NT2/D1 (cell line): Measurements from ENCODE around the gene RORC.
"Not testable (repeated sequence)": the region's sequence is repeated elsewhere in the genome, so short reads cannot be mapped to it uniquely, and the experiment has no call there.

Experiments
- DNase-seq: peaks from one replicate; pipeline ENCODE4 v3.0.0-alpha.2; 2011; ENCODE audit warnings: low read depth, low spot score
- H3K27me3 ChIP-seq: 2 replicates; pipeline ENCODE4 v1.6.0; 2011; ENCODE audit warnings: mild to moderate bottlenecking; ENCODE audit not compliant: insufficient read length, insufficient read depth
- H3K36me3 ChIP-seq: 2 replicates; pipeline ENCODE4 v1.6.1; 2011; ENCODE audit warnings: mild to moderate bottlenecking, low read length, mixed read lengths; ENCODE audit not compliant: insufficient read depth, insufficient read length
- H3K4me1 ChIP-seq: 2 replicates; pipeline ENCODE4 v1.5.1; 2011; ENCODE audit not compliant: insufficient read depth, insufficient read length
- H3K4me3 ChIP-seq: 2 replicates; pipeline ENCODE4 v1.5.1; 2011; ENCODE audit warnings: low read depth; ENCODE audit not compliant: insufficient read length
- H3K9ac ChIP-seq: 2 replicates; pipeline ENCODE4 v1.6.0; 2011; ENCODE audit warnings: low read depth; ENCODE audit not compliant: insufficient read length
- H3K9me3 ChIP-seq: 2 replicates; pipeline ENCODE4 v1.5.1; 2011; ENCODE audit warnings: mild to moderate bottlenecking, low read length; ENCODE audit not compliant: insufficient read depth
- SUZ12 ChIP-seq: IDR thresholded peaks from 2 replicates; pipeline ENCODE4 v1.6.1; 2011; ENCODE audit not compliant: insufficient read length, insufficient read depth; ENCODE audit errors: extremely low read depth
- YY1 ChIP-seq: IDR thresholded peaks from 2 replicates; pipeline ENCODE4 v1.6.1; 2011; ENCODE audit not compliant: insufficient read length, insufficient read depth
- ZNF274 ChIP-seq: IDR thresholded peaks from 2 replicates; pipeline ENCODE4 v1.6.1; 2011; ENCODE audit warnings: mild to moderate bottlenecking, low read depth, low read length

RORC gene

DNA sequence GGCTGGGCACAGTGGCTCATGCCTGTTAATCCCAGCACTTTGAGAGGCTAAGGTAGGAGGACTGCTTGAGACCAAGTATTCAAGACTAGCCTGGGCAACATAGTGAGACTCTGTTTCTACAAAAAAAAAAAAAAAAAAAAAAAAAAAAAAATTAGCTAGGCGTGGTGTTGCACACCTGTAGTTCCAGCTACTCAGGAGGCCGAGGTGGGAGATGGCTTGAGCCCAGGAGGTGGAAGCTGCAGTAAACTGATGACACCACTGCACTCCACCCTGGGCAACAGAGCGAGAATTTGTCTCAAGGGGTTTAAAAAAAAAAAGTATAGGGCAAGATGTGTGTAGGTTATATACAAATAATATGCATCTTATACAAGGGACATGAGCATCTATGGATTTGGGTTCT is 43.9 kb downstream of the RORC start:
- no peak for DNase-seq
- no peaks in the 10 kb centered on the region for H3K9me3 ChIP-seq
- H3K9ac ChIP-seq: no peak overlapping the region
- H3K36me3 ChIP-seq: no peaks in the 10 kb centered on the region
- peaks cover 20% of the 10 kb centered on the region for H3K27me3 ChIP-seq
- TF ChIP-seq SUZ12 (no peak), YY1 (no peak), ZNF274 (no peak)
- H3K4me1 ChIP-seq: no peaks in the 10 kb centered on the region
- H3K4me3 ChIP-seq: no peak overlapping the region

- DNase-seq: no peak
- Histone ChIP-seq H3K9me3 (no peaks in the 10 kb centered on the region), H3K4me1 (no peaks in the 10 kb centered on the region), H3K9ac (no peak overlapping the region), H3K27me3 (no peaks in the 10 kb centered on the region), H3K36me3 (peaks cover under 1% of the 10 kb centered on the region), H3K4me3 (no peak overlapping the region)
- TF ChIP-seq ZNF274 (no peak), SUZ12 (no peak), YY1 (no peak)
Observed at GRCh38 chr1:151783796-151784195, 47.8 kb downstream of the RORC start.

GRCh38 chr1:151782741-151783140 is 48.9 kb downstream of the RORC start:
- Histone ChIP-seq H3K4me1 (no peaks in the 10 kb centered on the region), H3K36me3 (peaks cover 6% of the 10 kb centered on the region), H3K9me3 (no peaks in the 10 kb centered on the region), H3K27me3 (no peaks in the 10 kb centered on the region), H3K4me3 (no peak overlapping the region), H3K9ac (no peak overlapping the region)
- DNase-seq: no peak
- TF ChIP-seq YY1 (no peak), ZNF274 (no peak), SUZ12 (no peak)

GRCh38 chr1:151782026-151782425 is 49.6 kb downstream of the RORC start:
- not testable (repeated sequence) for H3K9me3 ChIP-seq, DNase-seq, H3K36me3 ChIP-seq, H3K4me1 ChIP-seq, H3K4me3 ChIP-seq, H3K27me3 ChIP-seq, H3K9ac ChIP-seq

DNA sequence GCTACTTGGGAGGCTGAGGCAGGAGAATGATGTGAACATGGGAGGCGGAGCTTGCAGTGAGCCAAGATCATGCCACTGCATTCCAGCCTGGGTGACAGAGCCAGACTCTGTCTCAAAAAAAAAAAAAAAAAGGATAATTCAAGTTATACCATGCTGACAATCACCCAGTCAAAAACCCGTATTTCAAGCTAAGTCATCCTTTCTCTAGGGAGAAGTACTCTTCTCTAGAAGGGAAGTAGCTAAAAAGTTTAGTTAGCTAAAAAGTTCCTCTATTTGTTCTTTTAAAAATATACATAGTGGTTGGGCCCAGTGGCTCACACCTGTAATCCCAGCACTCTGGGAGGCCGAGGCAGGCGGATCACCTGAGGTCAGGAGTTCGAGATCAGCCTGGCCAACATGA is 50.9 kb downstream of the RORC start:
- not testable (repeated sequence) for H3K9ac ChIP-seq, H3K36me3 ChIP-seq, H3K4me3 ChIP-seq, DNase-seq, H3K27me3 ChIP-seq, H3K4me1 ChIP-seq, H3K9me3 ChIP-seq

DNA sequence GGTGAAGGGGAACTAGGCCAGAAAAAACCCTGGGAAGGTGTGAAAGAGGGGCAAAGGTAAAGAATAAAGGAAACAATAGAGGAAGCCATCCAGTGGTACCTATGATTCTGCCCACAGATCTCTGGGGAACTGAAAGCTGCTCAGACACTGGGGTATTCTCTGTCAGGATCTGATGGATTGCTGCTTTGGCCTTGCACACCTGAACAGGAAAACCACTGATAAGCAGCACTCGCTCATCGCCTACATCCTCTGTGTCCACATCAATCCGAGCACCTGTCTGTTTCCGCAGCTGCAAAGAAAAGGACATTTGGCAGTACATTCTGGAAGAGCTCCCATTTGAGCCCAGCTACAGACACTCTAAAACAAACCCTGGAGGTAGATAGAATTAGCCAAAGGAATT is 51.8 kb downstream of the RORC start:
- H3K27me3 ChIP-seq: no peaks in the 10 kb centered on the region
- no peaks in the 10 kb centered on the region for H3K4me1 ChIP-seq
- TF ChIP-seq YY1 (no peak), SUZ12 (no peak), ZNF274 (no peak)
- no peaks in the 10 kb centered on the region for H3K9me3 ChIP-seq
- H3K36me3 ChIP-seq: peaks cover 6% of the 10 kb centered on the region
- no peak overlapping the region for H3K4me3 ChIP-seq
- no peak overlapping the region for H3K9ac ChIP-seq
- no peak for DNase-seq

- Histone ChIP-seq H3K36me3 (peaks cover 6% of the 10 kb centered on the region), H3K9ac (no peak overlapping the region), H3K4me1 (no peaks in the 10 kb centered on the region), H3K9me3 (no peaks in the 10 kb centered on the region), H3K4me3 (no peak overlapping the region), H3K27me3 (no peaks in the 10 kb centered on the region)
- TF ChIP-seq SUZ12 (no peak), YY1 (no peak), ZNF274 (no peak)
- DNase-seq: no peak
Observed at GRCh38 chr1:151777317-151777716, 54.3 kb downstream of the RORC start.

- no peak overlapping the region for H3K4me3 ChIP-seq
- H3K4me1 ChIP-seq: no peaks in the 10 kb centered on the region
- H3K27me3 ChIP-seq: no peaks in the 10 kb centered on the region
- no peak for DNase-seq
- no peaks in the 10 kb centered on the region for H3K9me3 ChIP-seq
- H3K9ac ChIP-seq: no peak overlapping the region
- peaks cover 6% of the 10 kb centered on the region for H3K36me3 ChIP-seq
- no peak for TF ChIP-seq YY1
- TF ChIP-seq SUZ12: no peak
- no peak for TF ChIP-seq ZNF274
Observed at GRCh38 chr1:151776665-151777062, 54.9 kb downstream of the RORC start.
